ENCODE measurements around the gene GIPR. TPM values are rescaled to one million over a fixed set of nuclear protein-coding genes. Genes with fewer than 3 reads are reported as not detected.
"Not testable (repeated sequence)": the region's sequence is repeated elsewhere in the genome, so short reads cannot be mapped to it uniquely, and the experiment has no call there.

The GIPR gene
- 26.4 and 27.2 TPM in 2 replicates for total RNA-seq
- long read RNA-seq, partial matches to known transcripts, result 3 of 4 reads
- long read RNA-seq, other reads (novel, unspliced or antisense), result 1 of 4 reads

GRCh38 chr19:45667620-45668341 lies at the start of gene GIPR:
Gene GIPR, plus strand, starts transcription at chr19:45668221. Its CDS starts 1,300 bp downstream, at chr19:45669521.
- Mint-ChIP-seq H3K4me3 (ENCODE audit: low read depth) (peak within 1 kb of the TSS; percentile 75), H3K4me1 (ENCODE audit: low read depth) (peaks cover 19% of the 10 kb centered on the region), H3K27ac (peak within 1 kb of the TSS; percentile 87), H3K27me3 (peaks cover 2% of the 10 kb centered on the region), H3K36me3 (ENCODE audit: insufficient read depth) (peaks cover 2% of the 10 kb centered on the region), H3K9me3 (ENCODE audit: low read depth) (no peaks in the 10 kb centered on the region)
- DNase-seq (ENCODE audit: low spot score, unreplicated experiment), result peak; percentile 52
- TF ChIP-seq CTCF (IDR thresholded peaks at IDR 0.05; ENCODE audit: unreplicated experiment), result no peak

- Mint-ChIP-seq H3K9me3 (ENCODE audit: low read depth) (no peaks in the 10 kb centered on the region), H3K27ac (no peak overlapping the region), H3K4me1 (ENCODE audit: low read depth) (no peaks in the 10 kb centered on the region), H3K4me3 (ENCODE audit: low read depth) (no peak overlapping the region), H3K27me3 (no peaks in the 10 kb centered on the region), H3K36me3 (ENCODE audit: insufficient read depth) (peaks cover 13% of the 10 kb centered on the region)
- no peak for TF ChIP-seq CTCF (IDR thresholded peaks at IDR 0.05; ENCODE audit: unreplicated experiment)
- no peak for DNase-seq (ENCODE audit: low spot score, unreplicated experiment)
These were observed 46.6 kb upstream of the GIPR start for GRCh38 chr19:45621389-45621788.

GRCh38 chr19:45621976-45622503 lies 46.0 kb upstream of the GIPR start:
- no peak for TF ChIP-seq CTCF (IDR thresholded peaks at IDR 0.05; ENCODE audit: unreplicated experiment)
- peaks cover 13% of the 10 kb centered on the region for H3K36me3 Mint-ChIP-seq (ENCODE audit: insufficient read depth)

GRCh38 chr19:45623984-45624383 lies 44.0 kb upstream of the GIPR start:
- H3K9me3 Mint-ChIP-seq (ENCODE audit: low read depth), result no peaks in the 10 kb centered on the region
- DNase-seq (ENCODE audit: low spot score, unreplicated experiment), result no peak
- no peak for TF ChIP-seq CTCF (IDR thresholded peaks at IDR 0.05; ENCODE audit: unreplicated experiment)
- H3K4me1 Mint-ChIP-seq (ENCODE audit: low read depth), result no peaks in the 10 kb centered on the region
- no peak overlapping the region for H3K27ac Mint-ChIP-seq
- H3K27me3 Mint-ChIP-seq, result no peaks in the 10 kb centered on the region
- no peak overlapping the region for H3K4me3 Mint-ChIP-seq (ENCODE audit: low read depth)
- H3K36me3 Mint-ChIP-seq (ENCODE audit: insufficient read depth), result peaks cover 14% of the 10 kb centered on the region

More at GRCh38 chr19:45621976-45622503, 46.0 kb upstream of the GIPR start:
- no peak for DNase-seq (ENCODE audit: low spot score, unreplicated experiment)
- Mint-ChIP-seq H3K4me3 (ENCODE audit: low read depth) (no peak overlapping the region), H3K9me3 (ENCODE audit: low read depth) (no peaks in the 10 kb centered on the region), H3K4me1 (ENCODE audit: low read depth) (no peaks in the 10 kb centered on the region), H3K27me3 (no peaks in the 10 kb centered on the region), H3K27ac (no peak overlapping the region)

GRCh38 chr19:45628219-45628618 lies 39.8 kb upstream of the GIPR start:
- H3K9me3 Mint-ChIP-seq (ENCODE audit: low read depth); H3K4me3 Mint-ChIP-seq (ENCODE audit: low read depth); DNase-seq (ENCODE audit: low spot score, unreplicated experiment); H3K27me3 Mint-ChIP-seq; H3K36me3 Mint-ChIP-seq (ENCODE audit: insufficient read depth); H3K27ac Mint-ChIP-seq; H3K4me1 Mint-ChIP-seq (ENCODE audit: low read depth): not testable (repeated sequence)

- TF ChIP-seq CTCF (IDR thresholded peaks at IDR 0.05; ENCODE audit: unreplicated experiment), result no peak
- no peak for DNase-seq (ENCODE audit: low spot score, unreplicated experiment)
- H3K36me3 Mint-ChIP-seq (ENCODE audit: insufficient read depth), result peaks cover 5% of the 10 kb centered on the region
- no peak overlapping the region for H3K27ac Mint-ChIP-seq
- H3K4me3 Mint-ChIP-seq (ENCODE audit: low read depth), result no peak overlapping the region
- H3K4me1 Mint-ChIP-seq (ENCODE audit: low read depth), result no peaks in the 10 kb centered on the region
- H3K9me3 Mint-ChIP-seq (ENCODE audit: low read depth), result no peaks in the 10 kb centered on the region
- no peaks in the 10 kb centered on the region for H3K27me3 Mint-ChIP-seq
These were observed 38.3 kb upstream of the GIPR start for GRCh38 chr19:45629704-45630103.

Measured in progenitor cell of endocrine pancreas (in vitro differentiated cells).